Thyroid gland (tissue), 4 donors: ENCODE measurements around the gene ADPRHL1. TPM values are rescaled to one million over a fixed set of nuclear protein-coding genes. Genes with fewer than 3 reads are reported as not detected.

Experiments used
- DNase-seq, 2 donors: peaks; one replicate each; pipeline ENCODE4 v3.0.0-alpha.2; 2019
- H3K27ac ChIP-seq, 3 donors: fragments of 200-600 bp; sonication (generic); 1 replicate in 2 of 3; 2 replicates in 1 of 3; pipeline ENCODE4 v1.5.1; 2016 to 2019; ENCODE audit warnings: mild to moderate bottlenecking in 1 of 3, moderate library complexity in 1 of 3
- H3K27me3 ChIP-seq: fragments of 200-600 bp; sonication (generic); one replicate; pipeline ENCODE4 v1.5.1; 2019
- H3K36me3 ChIP-seq, 2 donors: fragments of 200-600 bp; sonication (generic); one replicate each; pipeline ENCODE4 v1.5.1; 2016 to 2019
- H3K4me1 ChIP-seq, 2 donors: fragments of 200-600 bp; sonication (generic); one replicate each; pipeline ENCODE4 v1.5.1; 2017 to 2019
- H3K4me3 ChIP-seq, 3 donors: fragments of 200-600 bp; sonication (generic); replicated peaks in 1 of 3; 1 replicate in 2 of 3; 2 replicates in 1 of 3; pipeline ENCODE4 v1.5.1; 2016; ENCODE audit warnings: mild to moderate bottlenecking in 1 of 3
- H3K9me3 ChIP-seq: fragments of 200-600 bp; sonication (generic); one replicate; pipeline ENCODE4 v1.5.1; 2017
- POLR2A ChIP-seq, 2 donors: fragments of 450-650 bp; IDR thresholded peaks; one replicate each; pipeline ENCODE4 v1.6.1; 2017; ENCODE audit warnings: antibody characterized with exemption in 2 of 2, mild to moderate bottlenecking in 2 of 2, moderate library complexity in 1 of 2
- WGBS, 2 donors: methylation state at CpG; one replicate each; pipeline ENCODE4 v1.1.5; 2017; 5-methylcytosine and 5-hydroxymethylcytosine counted together
- intact Hi-C: fragments of 100-400 bp; cut with DNase I; formaldehyde crosslinking; loops from one replicate; pipeline ENCODE4 v1.15.1; 2023
- total RNA-seq, 4 donors: library from RNA; depleted of rRNA; stranded (reverse); fragments of >200 nt; gene quantifications; one replicate each; pipeline ENCODE4 v1.2.3, GENCODE V29; 2016
- TF ChIP-seq, protein P1 (sequence below), 6 experiments: fragments of 200-600 bp in 3 of 6; fragments of 450-650 bp in 3 of 6; sonication (generic) in 3 of 6; IDR thresholded peaks; one replicate each; pipeline ENCODE4 v1.5.1; 2016 to 2019; ENCODE audit warnings: antibody characterized with exemption in 6 of 6, mild to moderate bottlenecking in 2 of 6, inconsistent platforms in 1 of 6, moderate library complexity in 1 of 6

ADPRHL1 gene
- total RNA-seq, 4 donors from 2014 or later, result 0.20 to 2.0 (median 1.0) TPM

GRCh38 chr13:113447596-113447995 is 5.7 kb downstream of the ADPRHL1 start:
- Histone ChIP-seq H3K27ac (no peak overlapping the region), H3K4me1 (no peaks in the 10 kb centered on the region), H3K9me3 (no peaks in the 10 kb centered on the region), H3K36me3 (no peaks in the 10 kb centered on the region), H3K4me3 (no peak overlapping the region), H3K27me3 (no peaks in the 10 kb centered on the region)
- intact Hi-C loops, result no loop called here
- 85 to 93% methylated on average over 4 to 6 of the region's 6 CpGs for WGBS, 2 donors
- no peak for DNase-seq
- TF ChIP-seq, protein P1, sequence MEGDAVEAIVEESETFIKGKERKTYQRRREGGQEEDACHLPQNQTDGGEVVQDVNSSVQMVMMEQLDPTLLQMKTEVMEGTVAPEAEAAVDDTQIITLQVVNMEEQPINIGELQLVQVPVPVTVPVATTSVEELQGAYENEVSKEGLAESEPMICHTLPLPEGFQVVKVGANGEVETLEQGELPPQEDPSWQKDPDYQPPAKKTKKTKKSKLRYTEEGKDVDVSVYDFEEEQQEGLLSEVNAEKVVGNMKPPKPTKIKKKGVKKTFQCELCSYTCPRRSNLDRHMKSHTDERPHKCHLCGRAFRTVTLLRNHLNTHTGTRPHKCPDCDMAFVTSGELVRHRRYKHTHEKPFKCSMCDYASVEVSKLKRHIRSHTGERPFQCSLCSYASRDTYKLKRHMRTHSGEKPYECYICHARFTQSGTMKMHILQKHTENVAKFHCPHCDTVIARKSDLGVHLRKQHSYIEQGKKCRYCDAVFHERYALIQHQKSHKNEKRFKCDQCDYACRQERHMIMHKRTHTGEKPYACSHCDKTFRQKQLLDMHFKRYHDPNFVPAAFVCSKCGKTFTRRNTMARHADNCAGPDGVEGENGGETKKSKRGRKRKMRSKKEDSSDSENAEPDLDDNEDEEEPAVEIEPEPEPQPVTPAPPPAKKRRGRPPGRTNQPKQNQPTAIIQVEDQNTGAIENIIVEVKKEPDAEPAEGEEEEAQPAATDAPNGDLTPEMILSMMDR (IDR thresholded peaks at IDR 0.05), result no peak
- no peak for TF ChIP-seq POLR2A (IDR thresholded peaks at IDR 0.05)

- Histone ChIP-seq H3K27ac (no peak overlapping the region), H3K4me3 (no peak overlapping the region), H3K36me3 (no peaks in the 10 kb centered on the region), H3K27me3 (no peaks in the 10 kb centered on the region), H3K9me3 (no peaks in the 10 kb centered on the region), H3K4me1 (no peaks in the 10 kb centered on the region)
- no peak for TF ChIP-seq POLR2A (IDR thresholded peaks at IDR 0.05)
- TF ChIP-seq, protein P1 (IDR thresholded peaks at IDR 0.05), result no peak
- intact Hi-C loops, result no loop called here
- 93 to 99% methylated on average over 8 to 9 of the region's 9 CpGs for WGBS, 2 donors
- DNase-seq, result no peak
These were observed 6.8 kb downstream of the ADPRHL1 start for GRCh38 chr13:113446488-113446854.

- Histone ChIP-seq H3K36me3 (no peaks in the 10 kb centered on the region), H3K27me3 (no peaks in the 10 kb centered on the region), H3K4me1 (no peaks in the 10 kb centered on the region), H3K27ac (no peak overlapping the region), H3K9me3 (no peaks in the 10 kb centered on the region), H3K4me3 (no peak overlapping the region)
- DNase-seq, result no peak
- TF ChIP-seq, protein P1 (IDR thresholded peaks at IDR 0.05), result no peak
- TF ChIP-seq POLR2A (IDR thresholded peaks at IDR 0.05), result no peak
- intact Hi-C loops, result no loop called here
- 66 to 86% methylated on average over 10 to 13 of the region's 19 CpGs for WGBS, 2 donors
These were observed 7.3 kb downstream of the ADPRHL1 start for GRCh38 chr13:113445791-113446487.

DNA sequence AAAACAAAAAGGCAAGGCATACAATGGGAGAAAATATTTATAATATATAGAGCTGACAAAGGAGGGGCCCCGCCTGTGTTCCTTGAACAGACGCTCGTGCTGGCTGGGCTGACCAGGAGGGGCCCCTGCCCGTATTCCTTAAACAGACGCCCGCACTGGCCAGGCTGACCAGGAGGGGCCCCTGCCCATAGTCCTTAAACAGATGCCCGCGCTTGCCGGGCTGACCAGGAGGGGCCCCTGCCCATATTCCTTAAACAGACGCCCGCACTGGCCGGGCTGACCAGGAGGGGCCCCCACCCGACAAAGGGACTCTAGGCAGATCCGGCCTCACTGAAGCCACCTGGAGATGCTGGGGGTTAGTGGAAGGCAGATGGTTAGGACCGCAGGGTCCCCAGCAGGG is 9.3 kb downstream of the ADPRHL1 start:
- DNase-seq, result no peak
- TF ChIP-seq, protein P1 (IDR thresholded peaks at IDR 0.05), result no peak
- TF ChIP-seq POLR2A (IDR thresholded peaks at IDR 0.05), result no peak

GRCh38 chr13:113442985-113443362 is 10.3 kb downstream of the ADPRHL1 start:
- intact Hi-C loops, result no loop called here
- TF ChIP-seq, protein P1 (IDR thresholded peaks at IDR 0.05), result no peak
- no peak for TF ChIP-seq POLR2A (IDR thresholded peaks at IDR 0.05)

More for the DNA sequence above, 9.3 kb downstream of the ADPRHL1 start:
- Histone ChIP-seq H3K27ac (no peak overlapping the region), H3K27me3 (no peaks in the 10 kb centered on the region), H3K4me3 (no peak overlapping the region), H3K36me3 (no peaks in the 10 kb centered on the region), H3K9me3 (no peaks in the 10 kb centered on the region), H3K4me1 (no peaks in the 10 kb centered on the region)
- intact Hi-C loops, result no loop called here
- WGBS, 2 donors, result 91 to 95% methylated on average over 15 of the region's 15 CpGs

More at GRCh38 chr13:113442985-113443362, 10.3 kb downstream of the ADPRHL1 start:
- 89 to 92% methylated on average over 1 of the region's 1 CpG for WGBS, 2 donors
- Histone ChIP-seq H3K4me3 (no peak overlapping the region), H3K36me3 (no peaks in the 10 kb centered on the region), H3K27me3 (no peaks in the 10 kb centered on the region), H3K9me3 (no peaks in the 10 kb centered on the region), H3K4me1 (no peaks in the 10 kb centered on the region), H3K27ac (no peak overlapping the region)
- DNase-seq, result no peak
